Activated CD8-positive, alpha-beta memory T cell treated with anti-CD3 and anti-CD28 coated beads for 48 hours (primary cell): ENCODE data around the gene KRT14.
A peak's percentile ranks its signal among the peaks of the same experiment; 100 is the strongest.
"Not testable (repeated sequence)": the region's sequence is repeated elsewhere in the genome, so short reads cannot be mapped to it uniquely, and the experiment has no call there.

Experiments
- DNase-seq, 3 experiments: peaks; one replicate each; pipeline ENCODE4 v3.0.0-alpha.2; 2020; ENCODE audit warnings: low read depth in 2 of 3, low spot score in 2 of 3

Gene KRT14

GRCh38 chr17:41580244-41580575 lies 6.5 kb downstream of the KRT14 start:
- DNase-seq = no peak

GRCh38 chr17:41579484-41580243 lies 7.0 kb downstream of the KRT14 start:
- peak; percentile 37 to 59 (median 51) for DNase-seq

- no peak for DNase-seq
Measured at GRCh38 chr17:41578971-41579370, 7.7 kb downstream of the KRT14 start.

- no peak for DNase-seq
Measured at GRCh38 chr17:41578538-41578937, 8.2 kb downstream of the KRT14 start.

- not testable (repeated sequence) for DNase-seq
Measured at GRCh38 chr17:41576740-41577139, 10.0 kb downstream of the KRT14 start.

- DNase-seq = no peak
Measured at GRCh38 chr17:41575336-41575735, 11.4 kb downstream of the KRT14 start.

GRCh38 chr17:41571561-41572434 lies 14.9 kb downstream of the KRT14 start, which contains the start of gene KRT9:
Gene KRT9 (minus strand): TSS chr17:41572059. CDS start chr17:41571992, 67 bp downstream.
- no peak for DNase-seq

- no peak for DNase-seq
Measured at GRCh38 chr17:41567317-41567716, 19.4 kb downstream of the KRT14 start.

- no peak for DNase-seq
Measured at GRCh38 chr17:41565338-41565737, 21.4 kb downstream of the KRT14 start.

GRCh38 chr17:41563607-41564170 lies 23.0 kb downstream of the KRT14 start:
- DNase-seq = no peak

- no peak for DNase-seq
Measured at GRCh38 chr17:41561554-41561953, 25.1 kb downstream of the KRT14 start.

- DNase-seq = no peak
Measured at GRCh38 chr17:41559548-41559947, 27.1 kb downstream of the KRT14 start.

GRCh38 chr17:41556931-41557330 lies 29.8 kb downstream of the KRT14 start:
- no peak for DNase-seq

GRCh38 chr17:41556306-41556705 lies 30.4 kb downstream of the KRT14 start:
- no peak for DNase-seq

- DNase-seq = no peak
Measured at GRCh38 chr17:41555105-41555887, 31.4 kb downstream of the KRT14 start.

- no peak for DNase-seq
Measured at GRCh38 chr17:41553987-41554680, 32.6 kb downstream of the KRT14 start.

GRCh38 chr17:41553176-41553575 lies 33.5 kb downstream of the KRT14 start:
- no peak for DNase-seq

GRCh38 chr17:41552455-41552854 lies 34.2 kb downstream of the KRT14 start:
- DNase-seq = no peak

GRCh38 chr17:41551365-41551764 lies 35.3 kb downstream of the KRT14 start:
- no peak for DNase-seq

GRCh38 chr17:41549596-41550039 lies 37.1 kb downstream of the KRT14 start:
- no peak for DNase-seq
